ENCODE results near the gene NAA25. TPM values are rescaled to one million over a fixed set of nuclear protein-coding genes. Genes with fewer than 3 reads are reported as not detected.

Gene NAA25
- total and polyA plus RNA-seq, 9 of the 15 experiments (the other 6 are each of a cell fraction or from before 2014, with no cell fraction given): 26.6 to 59.6 (median 48.9) TPM

DNA sequence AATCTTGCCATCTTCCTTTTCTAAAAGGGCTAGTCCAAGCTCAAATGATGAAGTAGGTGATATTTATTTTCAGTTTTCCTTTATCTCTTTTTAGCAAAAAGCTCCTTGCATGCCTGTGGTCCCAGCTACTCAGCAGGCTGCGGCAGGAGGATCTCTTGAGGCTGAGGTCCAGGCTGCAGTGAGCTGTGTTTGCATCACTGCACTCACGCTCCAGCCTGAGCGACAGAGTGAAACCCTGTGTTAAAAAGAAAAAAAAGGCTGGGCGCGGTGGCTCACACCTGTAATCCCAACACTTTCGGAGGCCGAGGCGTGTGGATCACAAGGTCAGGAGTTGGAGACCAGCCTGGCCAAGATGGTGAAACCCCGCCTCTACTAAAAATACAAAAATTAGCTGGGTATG lies 100.6 kb downstream of the NAA25 start (continued):
- TF ChIP-seq, protein P1, sequence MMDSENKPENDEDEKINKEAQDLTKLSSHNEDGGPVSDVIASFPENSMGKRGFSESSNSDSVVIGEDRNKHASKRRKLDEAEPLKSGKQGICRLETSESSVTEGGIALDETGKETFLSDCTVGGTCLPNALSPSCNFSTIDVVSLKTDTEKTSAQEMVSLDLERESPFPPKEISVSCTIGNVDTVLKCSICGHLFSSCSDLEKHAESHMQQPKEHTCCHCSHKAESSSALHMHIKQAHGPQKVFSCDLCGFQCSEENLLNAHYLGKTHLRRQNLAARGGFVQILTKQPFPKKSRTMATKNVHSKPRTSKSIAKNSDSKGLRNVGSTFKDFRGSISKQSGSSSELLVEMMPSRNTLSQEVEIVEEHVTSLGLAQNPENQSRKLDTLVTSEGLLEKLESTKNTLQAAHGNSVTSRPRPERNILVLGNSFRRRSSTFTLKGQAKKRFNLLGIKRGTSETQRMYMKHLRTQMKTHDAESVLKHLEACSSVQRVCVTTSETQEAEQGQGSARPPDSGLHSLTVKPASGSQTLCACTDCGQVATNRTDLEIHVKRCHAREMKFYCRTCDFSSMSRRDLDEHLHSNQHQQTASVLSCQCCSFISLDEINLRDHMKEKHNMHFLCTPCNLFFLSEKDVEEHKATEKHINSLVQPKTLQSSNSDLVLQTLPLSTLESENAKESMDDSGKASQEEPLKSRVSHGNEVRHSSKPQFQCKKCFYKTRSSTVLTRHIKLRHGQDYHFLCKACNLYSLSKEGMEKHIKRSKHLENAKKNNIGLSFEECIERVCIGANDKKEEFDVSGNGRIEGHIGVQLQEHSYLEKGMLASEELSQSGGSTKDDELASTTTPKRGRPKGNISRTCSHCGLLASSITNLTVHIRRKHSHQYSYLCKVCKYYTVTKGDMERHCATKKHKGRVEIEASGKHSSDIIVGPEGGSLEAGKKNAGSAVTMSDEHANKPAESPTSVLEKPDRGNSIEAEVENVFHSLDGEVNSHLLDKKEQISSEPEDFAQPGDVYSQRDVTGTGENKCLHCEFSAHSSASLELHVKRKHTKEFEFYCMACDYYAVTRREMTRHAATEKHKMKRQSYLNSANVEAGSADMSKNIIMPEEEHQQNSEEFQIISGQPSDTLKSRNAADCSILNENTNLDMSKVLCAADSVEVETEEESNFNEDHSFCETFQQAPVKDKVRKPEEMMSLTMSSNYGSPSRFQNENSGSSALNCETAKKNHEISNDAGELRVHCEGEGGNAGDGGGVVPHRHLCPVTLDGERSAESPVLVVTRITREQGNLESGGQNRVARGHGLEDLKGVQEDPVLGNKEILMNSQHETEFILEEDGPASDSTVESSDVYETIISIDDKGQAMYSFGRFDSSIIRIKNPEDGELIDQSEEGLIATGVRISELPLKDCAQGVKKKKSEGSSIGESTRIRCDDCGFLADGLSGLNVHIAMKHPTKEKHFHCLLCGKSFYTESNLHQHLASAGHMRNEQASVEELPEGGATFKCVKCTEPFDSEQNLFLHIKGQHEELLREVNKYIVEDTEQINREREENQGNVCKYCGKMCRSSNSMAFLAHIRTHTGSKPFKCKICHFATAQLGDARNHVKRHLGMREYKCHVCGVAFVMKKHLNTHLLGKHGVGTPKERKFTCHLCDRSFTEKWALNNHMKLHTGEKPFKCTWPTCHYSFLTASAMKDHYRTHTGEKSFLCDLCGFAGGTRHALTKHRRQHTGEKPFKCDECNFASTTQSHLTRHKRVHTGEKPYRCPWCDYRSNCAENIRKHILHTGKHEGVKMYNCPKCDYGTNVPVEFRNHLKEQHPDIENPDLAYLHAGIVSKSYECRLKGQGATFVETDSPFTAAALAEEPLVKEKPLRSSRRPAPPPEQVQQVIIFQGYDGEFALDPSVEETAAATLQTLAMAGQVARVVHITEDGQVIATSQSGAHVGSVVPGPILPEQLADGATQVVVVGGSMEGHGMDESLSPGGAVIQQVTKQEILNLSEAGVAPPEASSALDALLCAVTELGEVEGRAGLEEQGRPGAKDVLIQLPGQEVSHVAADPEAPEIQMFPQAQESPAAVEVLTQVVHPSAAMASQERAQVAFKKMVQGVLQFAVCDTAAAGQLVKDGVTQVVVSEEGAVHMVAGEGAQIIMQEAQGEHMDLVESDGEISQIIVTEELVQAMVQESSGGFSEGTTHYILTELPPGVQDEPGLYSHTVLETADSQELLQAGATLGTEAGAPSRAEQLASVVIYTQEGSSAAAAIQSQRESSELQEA (IDR thresholded peaks at IDR 0.05; ENCODE audit: low read depth): no peak
- TF ChIP-seq SIRT6 (IDR thresholded peaks at IDR 0.05; ENCODE audit: low read depth, low read length): no peak
- TF ChIP-seq, protein P2, sequence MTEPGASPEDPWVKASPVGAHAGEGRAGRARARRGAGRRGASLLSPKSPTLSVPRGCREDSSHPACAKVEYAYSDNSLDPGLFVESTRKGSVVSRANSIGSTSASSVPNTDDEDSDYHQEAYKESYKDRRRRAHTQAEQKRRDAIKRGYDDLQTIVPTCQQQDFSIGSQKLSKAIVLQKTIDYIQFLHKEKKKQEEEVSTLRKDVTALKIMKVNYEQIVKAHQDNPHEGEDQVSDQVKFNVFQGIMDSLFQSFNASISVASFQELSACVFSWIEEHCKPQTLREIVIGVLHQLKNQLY (CRISPR knock-in tag; conservative IDR thresholded peaks at IDR 0.05): no peak
- TF ChIP-seq ZNF384 (IDR thresholded peaks at IDR 0.05; ENCODE audit: low read depth, low read length): 0 out of 2 replicates have a peak, but pooled peaks have one; percentile 13
- TF ChIP-seq ZFPM2 (CRISPR knock-in tag; IDR thresholded peaks at IDR 0.05): no peak
- TF ChIP-seq CREB1 (IDR thresholded peaks at IDR 0.05): no peak
- no peak for TF ChIP-seq CREB1 (CRISPR knock-in tag; IDR thresholded peaks at IDR 0.05)
- TF ChIP-seq KDM5B (IDR thresholded peaks at IDR 0.05; ENCODE audit: insufficient replicate concordance, low read depth, low read length): no peak
- no peak for TF ChIP-seq SRSF3 (IDR thresholded peaks at IDR 0.05; ENCODE audit: insufficient read depth, low read length)
- TF ChIP-seq, protein P3, sequence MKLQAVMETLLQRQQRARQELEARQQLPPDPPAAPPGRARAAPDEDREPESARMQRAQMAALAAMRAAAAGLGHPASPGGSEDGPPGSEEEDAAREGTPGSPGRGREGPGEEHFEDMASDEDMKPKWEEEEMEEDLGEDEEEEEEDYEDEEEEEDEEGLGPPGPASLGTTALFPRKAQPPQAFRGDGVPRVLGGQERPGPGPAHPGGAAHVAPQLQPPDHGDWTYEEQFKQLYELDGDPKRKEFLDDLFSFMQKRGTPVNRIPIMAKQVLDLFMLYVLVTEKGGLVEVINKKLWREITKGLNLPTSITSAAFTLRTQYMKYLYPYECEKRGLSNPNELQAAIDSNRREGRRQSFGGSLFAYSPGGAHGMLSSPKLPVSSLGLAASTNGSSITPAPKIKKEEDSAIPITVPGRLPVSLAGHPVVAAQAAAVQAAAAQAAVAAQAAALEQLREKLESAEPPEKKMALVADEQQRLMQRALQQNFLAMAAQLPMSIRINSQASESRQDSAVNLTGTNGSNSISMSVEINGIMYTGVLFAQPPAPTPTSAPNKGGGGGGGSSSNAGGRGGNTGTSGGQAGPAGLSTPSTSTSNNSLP (IDR thresholded peaks at IDR 0.05; ENCODE audit: borderline replicate concordance, low read depth, low read length): no peak
- no peak for TF ChIP-seq MEIS2 (IDR thresholded peaks at IDR 0.05; ENCODE audit: partially characterized antibody)
- TF ChIP-seq TAF1 (IDR thresholded peaks at IDR 0.05; ENCODE audit: control insufficient read depth, extremely low read depth, insufficient read depth, low read length, severe bottlenecking): no peak
- 0 out of 2 replicates have a peak, but pooled peaks have one; percentile 15 for TF ChIP-seq HDAC2 (IDR thresholded peaks at IDR 0.05)
- TF ChIP-seq MCM5 (IDR thresholded peaks at IDR 0.05; ENCODE audit: low read depth): no peak
- no peak for TF ChIP-seq GATAD2B (IDR thresholded peaks at IDR 0.05; ENCODE audit: borderline replicate concordance)
- TF ChIP-seq BRD4 (IDR thresholded peaks at IDR 0.05): no peak
- TF ChIP-seq BCOR (IDR thresholded peaks at IDR 0.05): no peak
- no peak for TF ChIP-seq SRSF9 (IDR thresholded peaks at IDR 0.05; ENCODE audit: borderline replicate concordance, low read depth, low read length)
- no peak for TF ChIP-seq TBL1XR1 (IDR thresholded peaks at IDR 0.05; ENCODE audit: low read length in 2 of 2)
- no peak for TF ChIP-seq EWSR1 (IDR thresholded peaks at IDR 0.05; ENCODE audit: borderline replicate concordance, low read depth, partially characterized antibody)
